ENCODE results near the gene DYDC2.

Gene DYDC2

GRCh38 chr10:80400136-80400804, 43.7 kb downstream of the DYDC2 start:
- Histone ChIP-seq H3K9ac (ENCODE audit: low read depth, low read length) (no peak overlapping the region), H3K9me3 (ENCODE audit: insufficient read depth, low read depth, low read length) (no peaks in the 10 kb centered on the region), H3K27me3 (ENCODE audit: insufficient read depth, low read length) (no peaks in the 10 kb centered on the region), H3K4me1 (ENCODE audit: insufficient read depth, low read length) (peaks cover under 1% of the 10 kb centered on the region; the same call in 1 of the 2 replicates), H3K4me3 (ENCODE audit: low read length) (no peak overlapping the region), H3K36me3 (ENCODE audit: insufficient read depth, low read length) (no peaks in the 10 kb centered on the region), H3K27ac (ENCODE audit: low read depth, low read length) (no peak overlapping the region)
- WGBS, result 96% methylated on average over 8 of the region's 8 CpGs

- Histone ChIP-seq H3K4me3 (ENCODE audit: low read length) (no peak overlapping the region), H3K9ac (ENCODE audit: low read depth, low read length) (no peak overlapping the region), H3K36me3 (ENCODE audit: insufficient read depth, low read length) (no peaks in the 10 kb centered on the region; the same call in 1 of the 2 replicates), H3K4me1 (ENCODE audit: insufficient read depth, low read length) (peaks cover 22% of the 10 kb centered on the region), H3K9me3 (ENCODE audit: insufficient read depth, low read depth, low read length) (no peaks in the 10 kb centered on the region), H3K27me3 (ENCODE audit: insufficient read depth, low read length) (peaks cover 25% of the 10 kb centered on the region), H3K27ac (ENCODE audit: low read depth, low read length) (no peak overlapping the region)
- WGBS, result 97% methylated on average over 1 of the region's 1 CpG
These were observed 48.5 kb downstream of the DYDC2 start for GRCh38 chr10:80405035-80405434.

GRCh38 chr10:80405626-80406025, 49.0 kb downstream of the DYDC2 start:
- H3K27me3 ChIP-seq (ENCODE audit: insufficient read depth, low read length), result peaks cover 25% of the 10 kb centered on the region
- WGBS, result 62% methylated on average over 4 of the region's 4 CpGs
- no peaks in the 10 kb centered on the region for H3K9me3 ChIP-seq (ENCODE audit: insufficient read depth, low read depth, low read length)
- H3K4me1 ChIP-seq (ENCODE audit: insufficient read depth, low read length), result peaks cover 22% of the 10 kb centered on the region
- H3K36me3 ChIP-seq (ENCODE audit: insufficient read depth, low read length), result no peaks in the 10 kb centered on the region; the same call in 1 of the 2 replicates
- H3K4me3 ChIP-seq (ENCODE audit: low read length), result no peak overlapping the region
- no peak overlapping the region for H3K27ac ChIP-seq (ENCODE audit: low read depth, low read length)
- no peak overlapping the region for H3K9ac ChIP-seq (ENCODE audit: low read depth, low read length)

GRCh38 chr10:80406204-80406603, 49.6 kb downstream of the DYDC2 start:
- Histone ChIP-seq H3K4me1 (ENCODE audit: insufficient read depth, low read length) (peaks cover 22% of the 10 kb centered on the region), H3K4me3 (ENCODE audit: low read length) (no peak overlapping the region), H3K27me3 (ENCODE audit: insufficient read depth, low read length) (peaks cover 25% of the 10 kb centered on the region), H3K27ac (ENCODE audit: low read depth, low read length) (no peak overlapping the region), H3K9me3 (ENCODE audit: insufficient read depth, low read depth, low read length) (no peaks in the 10 kb centered on the region), H3K36me3 (ENCODE audit: insufficient read depth, low read length) (no peaks in the 10 kb centered on the region; the same call in 1 of the 2 replicates), H3K9ac (ENCODE audit: low read depth, low read length) (no peak overlapping the region)
- 93% methylated on average over 4 of the region's 4 CpGs for WGBS

- no peaks in the 10 kb centered on the region; the same call in 1 of the 2 replicates for H3K36me3 ChIP-seq (ENCODE audit: insufficient read depth, low read length)
- H3K27ac ChIP-seq (ENCODE audit: low read depth, low read length), result peak overlapping the region; percentile 62; the same call in 1 of the 2 replicates
- peaks cover 25% of the 10 kb centered on the region for H3K27me3 ChIP-seq (ENCODE audit: insufficient read depth, low read length)
- H3K9ac ChIP-seq (ENCODE audit: low read depth, low read length), result peak overlapping the region; percentile 83
- no peaks in the 10 kb centered on the region for H3K9me3 ChIP-seq (ENCODE audit: insufficient read depth, low read depth, low read length)
- 44% methylated on average over 16 of the region's 16 CpGs for WGBS
- peaks cover 22% of the 10 kb centered on the region for H3K4me1 ChIP-seq (ENCODE audit: insufficient read depth, low read length)
- peak overlapping the region; percentile 77 for H3K4me3 ChIP-seq (ENCODE audit: low read length)
These were observed 51.2 kb downstream of the DYDC2 start for GRCh38 chr10:80407812-80408241.

GRCh38 chr10:80408242-80409101, 51.9 kb downstream of the DYDC2 start, which contains the start of gene PRXL2A:
Gene PRXL2A (plus strand): TSS chr10:80408551. CDS start chr10:80420468, 11,917 bp downstream.
- Histone ChIP-seq H3K27me3 (ENCODE audit: insufficient read depth, low read length) (peaks cover 25% of the 10 kb centered on the region), H3K27ac (ENCODE audit: low read depth, low read length) (peak within 1 kb of the TSS; percentile 62; the same call in 1 of the 2 replicates), H3K9me3 (ENCODE audit: insufficient read depth, low read depth, low read length) (no peaks in the 10 kb centered on the region), H3K36me3 (ENCODE audit: insufficient read depth, low read length) (no peaks in the 10 kb centered on the region; the same call in 1 of the 2 replicates), H3K9ac (ENCODE audit: low read depth, low read length) (peak within 1 kb of the TSS; percentile 83), H3K4me1 (ENCODE audit: insufficient read depth, low read length) (peaks cover 27% of the 10 kb centered on the region), H3K4me3 (ENCODE audit: low read length) (peak within 1 kb of the TSS; percentile 77)
- 1% methylated on average over 96 of the region's 96 CpGs for WGBS

GRCh38 chr10:80409121-80409520, 52.5 kb downstream of the DYDC2 start:
- peak overlapping the region; percentile 83 for H3K9ac ChIP-seq (ENCODE audit: low read depth, low read length)
- peak overlapping the region; percentile 77 for H3K4me3 ChIP-seq (ENCODE audit: low read length)
- H3K36me3 ChIP-seq (ENCODE audit: insufficient read depth, low read length), result no peaks in the 10 kb centered on the region; the same call in 1 of the 2 replicates
- WGBS, result 19% methylated on average over 12 of the region's 12 CpGs
- no peak overlapping the region for H3K27ac ChIP-seq (ENCODE audit: low read depth, low read length)
- H3K4me1 ChIP-seq (ENCODE audit: insufficient read depth, low read length), result peaks cover 28% of the 10 kb centered on the region
- H3K27me3 ChIP-seq (ENCODE audit: insufficient read depth, low read length), result peaks cover 25% of the 10 kb centered on the region
- H3K9me3 ChIP-seq (ENCODE audit: insufficient read depth, low read depth, low read length), result no peaks in the 10 kb centered on the region

- WGBS, result 86% methylated on average over 2 of the region's 2 CpGs
- Histone ChIP-seq H3K36me3 (ENCODE audit: insufficient read depth, low read length) (peaks cover under 1% of the 10 kb centered on the region; the same call in 1 of the 2 replicates), H3K9ac (ENCODE audit: low read depth, low read length) (no peak overlapping the region), H3K9me3 (ENCODE audit: insufficient read depth, low read depth, low read length) (no peaks in the 10 kb centered on the region), H3K4me3 (ENCODE audit: low read length) (no peak overlapping the region), H3K27ac (ENCODE audit: low read depth, low read length) (no peak overlapping the region), H3K4me1 (ENCODE audit: insufficient read depth, low read length) (peaks cover 31% of the 10 kb centered on the region), H3K27me3 (ENCODE audit: insufficient read depth, low read length) (peaks cover 30% of the 10 kb centered on the region)
These were observed 53.5 kb downstream of the DYDC2 start for GRCh38 chr10:80410122-80410521.

GRCh38 chr10:80410578-80411145, 54.1 kb downstream of the DYDC2 start:
- Histone ChIP-seq H3K27ac (ENCODE audit: low read depth, low read length) (no peak overlapping the region), H3K4me3 (ENCODE audit: low read length) (no peak overlapping the region), H3K36me3 (ENCODE audit: insufficient read depth, low read length) (peaks cover 5% of the 10 kb centered on the region; the same call in 1 of the 2 replicates)

GRCh38 chr10:80411267-80411668, 54.7 kb downstream of the DYDC2 start:
- no peaks in the 10 kb centered on the region for H3K9me3 ChIP-seq (ENCODE audit: insufficient read depth, low read depth, low read length)
- H3K4me1 ChIP-seq (ENCODE audit: insufficient read depth, low read length), result peaks cover 30% of the 10 kb centered on the region
- H3K27ac ChIP-seq (ENCODE audit: low read depth, low read length), result no peak overlapping the region
- peaks cover 41% of the 10 kb centered on the region for H3K27me3 ChIP-seq (ENCODE audit: insufficient read depth, low read length)
- 92% methylated on average over 2 of the region's 2 CpGs for WGBS
- peaks cover 5% of the 10 kb centered on the region; the same call in 1 of the 2 replicates for H3K36me3 ChIP-seq (ENCODE audit: insufficient read depth, low read length)
- H3K9ac ChIP-seq (ENCODE audit: low read depth, low read length), result no peak overlapping the region
- no peak overlapping the region for H3K4me3 ChIP-seq (ENCODE audit: low read length)

More at GRCh38 chr10:80410578-80411145, 54.1 kb downstream of the DYDC2 start:
- 97% methylated on average over 5 of the region's 5 CpGs for WGBS
- Histone ChIP-seq H3K9me3 (ENCODE audit: insufficient read depth, low read depth, low read length) (no peaks in the 10 kb centered on the region), H3K4me1 (ENCODE audit: insufficient read depth, low read length) (peaks cover 29% of the 10 kb centered on the region), H3K27me3 (ENCODE audit: insufficient read depth, low read length) (peaks cover 35% of the 10 kb centered on the region), H3K9ac (ENCODE audit: low read depth, low read length) (no peak overlapping the region)

Measured in HUES64 (cell line).